Stomach (tissue), 4 donors: ENCODE data around the gene NECTIN1.

ENCODE experiments used
- EP300 ChIP-seq: sonication (generic); formaldehyde crosslinking; IDR thresholded peaks from one replicate; pipeline ENCODE4 v1.6.1; 2017; ENCODE audit warnings: antibody characterized with exemption
- POLR2A ChIP-seq, 4 donors: fragments of 450-650 bp; IDR thresholded peaks; one replicate each; pipeline ENCODE4 v1.6.1; 2016; ENCODE audit warnings: antibody characterized with exemption in 4 of 4, control low read depth in 2 of 4, mild to moderate bottlenecking in 1 of 4, moderate library complexity in 1 of 4

DNA sequence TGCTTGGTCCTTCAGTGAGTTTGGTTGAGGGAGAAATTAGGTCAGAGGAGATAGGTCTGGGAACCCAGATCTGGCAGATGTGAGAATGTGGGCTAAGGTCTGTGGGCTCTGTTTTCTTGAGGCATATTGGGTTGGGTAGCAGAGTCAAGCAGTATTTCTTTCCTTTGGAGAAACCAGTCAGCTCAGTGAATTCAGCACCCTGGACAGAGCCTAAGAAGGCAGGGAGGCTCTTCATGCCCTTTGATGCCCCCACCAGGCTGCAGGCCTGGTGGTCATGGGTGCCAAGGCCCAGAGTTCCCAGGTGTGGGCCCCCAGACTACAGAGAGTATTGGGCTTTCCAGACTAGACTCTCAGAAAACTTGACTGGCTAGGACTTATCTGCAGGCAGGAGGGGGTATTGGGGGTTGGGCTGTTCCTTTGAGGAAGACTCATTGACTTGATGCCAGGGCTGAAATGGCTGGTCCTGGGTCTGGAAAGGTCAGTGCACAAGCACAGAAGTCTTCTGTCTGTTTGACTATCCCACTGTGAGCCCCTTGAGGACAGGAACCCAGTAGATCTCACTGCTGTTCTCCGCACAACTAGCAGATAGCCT lies 45.3 kb upstream of the NECTIN1 start:
- TF ChIP-seq EP300, result no peak
- no peak for TF ChIP-seq POLR2A (IDR thresholded peaks at IDR 0.05)
